ENCODE measurements around the gene STAG1.
A peak's percentile ranks its signal among the peaks of the same experiment; 100 is the strongest.
"Not testable (repeated sequence)": the region's sequence is repeated elsewhere in the genome, so short reads cannot be mapped to it uniquely, and the experiment has no call there.

The STAG1 gene

GRCh38 chr3:136758160-136759102 is 6.3 kb upstream of the STAG1 start:
- H3K4me1 ChIP-seq (ENCODE audit: control insufficient read depth, insufficient read depth, low read length); H3K27ac ChIP-seq (ENCODE audit: low read length); H3K4me3 ChIP-seq (ENCODE audit: low read length in 2 of 2); H3K36me3 ChIP-seq (ENCODE audit: control insufficient read depth in 2 of 2, insufficient read depth in 2 of 2, low read length in 2 of 2); H3K9ac ChIP-seq (ENCODE audit: low read length in 2 of 2); H3K27me3 ChIP-seq (ENCODE audit: control insufficient read depth in 1 of 2, insufficient read depth in 2 of 2, low read length in 2 of 2); H3K9me3 ChIP-seq (ENCODE audit: control insufficient read depth in 2 of 2, low read length in 2 of 2): not testable (repeated sequence)

GRCh38 chr3:136755192-136755591 is 3.0 kb upstream of the STAG1 start:
- Histone ChIP-seq H3K9me3 (ENCODE audit: control insufficient read depth in 2 of 2, low read length in 2 of 2) (no peaks in the 10 kb centered on the region), H3K9ac (ENCODE audit: low read length in 2 of 2) (no peak overlapping the region), H3K4me1 (ENCODE audit: control insufficient read depth, insufficient read depth, low read length) (peaks cover 13% of the 10 kb centered on the region), H3K27me3 (ENCODE audit: control insufficient read depth in 1 of 2, insufficient read depth in 2 of 2, low read length in 2 of 2) (no peaks in the 10 kb centered on the region), H3K27ac (ENCODE audit: low read length) (no peak overlapping the region), H3K4me3 (ENCODE audit: low read length in 2 of 2) (no peak overlapping the region), H3K36me3 (ENCODE audit: control insufficient read depth in 2 of 2, insufficient read depth in 2 of 2, low read length in 2 of 2) (no peaks in the 10 kb centered on the region)

GRCh38 chr3:136753326-136753939 is 1.3 kb upstream of the STAG1 start:
- Histone ChIP-seq H3K4me1 (ENCODE audit: control insufficient read depth, insufficient read depth, low read length) (peaks cover 22% of the 10 kb centered on the region), H3K36me3 (ENCODE audit: control insufficient read depth in 2 of 2, insufficient read depth in 2 of 2, low read length in 2 of 2) (no peaks in the 10 kb centered on the region), H3K9ac (ENCODE audit: low read length in 2 of 2) (peak overlapping the region; percentile 94 to 97), H3K27me3 (ENCODE audit: control insufficient read depth in 1 of 2, insufficient read depth in 2 of 2, low read length in 2 of 2) (no peaks in the 10 kb centered on the region), H3K9me3 (ENCODE audit: control insufficient read depth in 2 of 2, low read length in 2 of 2) (no peaks in the 10 kb centered on the region), H3K4me3 (ENCODE audit: low read length in 2 of 2) (peak overlapping the region; percentile 88 to 90), H3K27ac (ENCODE audit: low read length) (peak overlapping the region; percentile 99)

- Histone ChIP-seq H3K4me3 (ENCODE audit: low read length in 2 of 2) (peak overlapping the region; percentile 88 to 90), H3K27me3 (ENCODE audit: control insufficient read depth in 1 of 2, insufficient read depth in 2 of 2, low read length in 2 of 2) (no peaks in the 10 kb centered on the region), H3K4me1 (ENCODE audit: control insufficient read depth, insufficient read depth, low read length) (peaks cover 22% of the 10 kb centered on the region), H3K9ac (ENCODE audit: low read length in 2 of 2) (peak overlapping the region; percentile 94 to 97), H3K36me3 (ENCODE audit: control insufficient read depth in 2 of 2, insufficient read depth in 2 of 2, low read length in 2 of 2) (no peaks in the 10 kb centered on the region), H3K27ac (ENCODE audit: low read length) (peak overlapping the region; percentile 99), H3K9me3 (ENCODE audit: control insufficient read depth in 2 of 2, low read length in 2 of 2) (no peaks in the 10 kb centered on the region)
Measured at GRCh38 chr3:136752422-136753325, 496 bp upstream of the STAG1 start.

GRCh38 chr3:136751316-136752171 is 634 bp downstream of the STAG1 start:
- H3K9me3 ChIP-seq (ENCODE audit: control insufficient read depth in 2 of 2, low read length in 2 of 2), result no peaks in the 10 kb centered on the region
- peak overlapping the region; percentile 90 to 94 for H3K9ac ChIP-seq (ENCODE audit: low read length in 2 of 2)
- peaks cover 22% of the 10 kb centered on the region for H3K4me1 ChIP-seq (ENCODE audit: control insufficient read depth, insufficient read depth, low read length)
- H3K36me3 ChIP-seq (ENCODE audit: control insufficient read depth in 2 of 2, insufficient read depth in 2 of 2, low read length in 2 of 2), result no peaks in the 10 kb centered on the region
- no peaks in the 10 kb centered on the region for H3K27me3 ChIP-seq (ENCODE audit: control insufficient read depth in 1 of 2, insufficient read depth in 2 of 2, low read length in 2 of 2)
- H3K27ac ChIP-seq (ENCODE audit: low read length), result peak overlapping the region; percentile 99
- H3K4me3 ChIP-seq (ENCODE audit: low read length in 2 of 2), result peak overlapping the region; percentile 88 to 98

GRCh38 chr3:136750897-136751315 is 1.3 kb downstream of the STAG1 start:
- Histone ChIP-seq H3K27ac (ENCODE audit: low read length) (peak overlapping the region; percentile 99), H3K27me3 (ENCODE audit: control insufficient read depth in 1 of 2, insufficient read depth in 2 of 2, low read length in 2 of 2) (no peaks in the 10 kb centered on the region), H3K9ac (ENCODE audit: low read length in 2 of 2) (peak overlapping the region; percentile 90 to 94), H3K4me3 (ENCODE audit: low read length in 2 of 2) (peak overlapping the region; percentile 88 to 98), H3K4me1 (ENCODE audit: control insufficient read depth, insufficient read depth, low read length) (peaks cover 22% of the 10 kb centered on the region), H3K36me3 (ENCODE audit: control insufficient read depth in 2 of 2, insufficient read depth in 2 of 2, low read length in 2 of 2) (no peaks in the 10 kb centered on the region), H3K9me3 (ENCODE audit: control insufficient read depth in 2 of 2, low read length in 2 of 2) (no peaks in the 10 kb centered on the region)

GRCh38 chr3:136750209-136750896 is 1.8 kb downstream of the STAG1 start:
- Histone ChIP-seq H3K9ac (ENCODE audit: low read length in 2 of 2) (peak overlapping the region; percentile 90 to 94), H3K4me3 (ENCODE audit: low read length in 2 of 2) (peak overlapping the region; percentile 88 to 98), H3K36me3 (ENCODE audit: control insufficient read depth in 2 of 2, insufficient read depth in 2 of 2, low read length in 2 of 2) (no peaks in the 10 kb centered on the region), H3K9me3 (ENCODE audit: control insufficient read depth in 2 of 2, low read length in 2 of 2) (no peaks in the 10 kb centered on the region), H3K27me3 (ENCODE audit: control insufficient read depth in 1 of 2, insufficient read depth in 2 of 2, low read length in 2 of 2) (no peaks in the 10 kb centered on the region), H3K4me1 (ENCODE audit: control insufficient read depth, insufficient read depth, low read length) (peaks cover 22% of the 10 kb centered on the region), H3K27ac (ENCODE audit: low read length) (peak overlapping the region; percentile 99)

GRCh38 chr3:136749602-136750001 is 2.6 kb downstream of the STAG1 start:
- not testable (repeated sequence) for H3K27me3 ChIP-seq (ENCODE audit: control insufficient read depth in 1 of 2, insufficient read depth in 2 of 2, low read length in 2 of 2); H3K27ac ChIP-seq (ENCODE audit: low read length); H3K9me3 ChIP-seq (ENCODE audit: control insufficient read depth in 2 of 2, low read length in 2 of 2); H3K36me3 ChIP-seq (ENCODE audit: control insufficient read depth in 2 of 2, insufficient read depth in 2 of 2, low read length in 2 of 2); H3K9ac ChIP-seq (ENCODE audit: low read length in 2 of 2)
- peak overlapping the region in 1 of 2 donors; percentile 88 for H3K4me3 ChIP-seq (ENCODE audit: low read length in 2 of 2)
- peaks cover 22% of the 10 kb centered on the region for H3K4me1 ChIP-seq (ENCODE audit: control insufficient read depth, insufficient read depth, low read length)

- no peaks in the 10 kb centered on the region for H3K9me3 ChIP-seq (ENCODE audit: control insufficient read depth in 2 of 2, low read length in 2 of 2)
- no peak overlapping the region for H3K27ac ChIP-seq (ENCODE audit: low read length)
- no peak overlapping the region for H3K4me3 ChIP-seq (ENCODE audit: low read length in 2 of 2)
- no peaks in the 10 kb centered on the region for H3K27me3 ChIP-seq (ENCODE audit: control insufficient read depth in 1 of 2, insufficient read depth in 2 of 2, low read length in 2 of 2)
- H3K4me1 ChIP-seq (ENCODE audit: control insufficient read depth, insufficient read depth, low read length), result peaks cover 22% of the 10 kb centered on the region
- no peaks in the 10 kb centered on the region for H3K36me3 ChIP-seq (ENCODE audit: control insufficient read depth in 2 of 2, insufficient read depth in 2 of 2, low read length in 2 of 2)
- H3K9ac ChIP-seq (ENCODE audit: low read length in 2 of 2), result no peak overlapping the region
Measured at GRCh38 chr3:136749091-136749490, 3.1 kb downstream of the STAG1 start.
